Measurements from ENCODE around the gene AURKA. TPM values are rescaled to one million over a fixed set of nuclear protein-coding genes. Genes with fewer than 3 reads are reported as not detected.

The AURKA gene
- polyA plus RNA-seq, 1 of the 3 experiments (the other 2 are of a cell fraction), result 24.6 TPM

DNA sequence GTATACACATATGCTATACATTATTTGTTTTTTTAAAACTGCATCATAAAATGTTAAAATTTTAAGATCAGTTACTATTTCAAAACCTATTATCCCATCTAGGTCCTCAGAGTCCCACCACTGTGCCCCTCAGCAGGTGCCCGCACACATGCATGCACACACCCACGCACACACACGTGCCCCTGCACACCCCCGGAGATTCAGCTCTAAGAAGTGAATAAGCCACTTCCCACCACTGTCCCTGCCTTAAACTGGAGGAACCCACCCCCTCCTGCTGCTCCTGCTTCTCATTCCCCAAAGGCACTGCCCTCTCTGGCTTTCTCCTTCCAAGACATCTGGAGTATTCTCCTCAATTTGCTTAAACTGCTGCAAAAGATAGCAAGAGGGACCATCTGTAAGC is 38.7 kb downstream of the AURKA start:
- Histone ChIP-seq H3K27me3 (ENCODE audit: insufficient read depth) (no peaks in the 10 kb centered on the region), H3K4me1 (ENCODE audit: control insufficient read depth in 1 of 2, insufficient read depth in 2 of 2, low read depth in 1 of 2, low read length in 1 of 2) (no peaks in the 10 kb centered on the region), H3K36me3 (replicated peaks in 1 of 2; ENCODE audit: control insufficient read depth in 1 of 2, insufficient read depth in 2 of 2, low read length in 1 of 2) (no peaks in the 10 kb centered on the region), H3K79me2 (ENCODE audit: insufficient read depth) (no peaks in the 10 kb centered on the region), H2AFZ (ENCODE audit: low read depth) (no peak overlapping the region), H3K4me3 (ENCODE audit: low read depth in 2 of 2, low read length in 1 of 2) (no peak overlapping the region), H3K9me3 (no peaks in the 10 kb centered on the region), H3K9me2 (no peaks in the 10 kb centered on the region), H3K27ac (ENCODE audit: low read depth in 2 of 2, low read length in 1 of 2) (no peak overlapping the region), H3K4me2 (no peak overlapping the region), H3K9ac (no peak overlapping the region), H4K20me1 (ENCODE audit: insufficient read depth) (no peaks in the 10 kb centered on the region), H3F3A (replicated peaks; ENCODE audit: insufficient read depth) (no peaks in the 10 kb centered on the region)
- DNase-seq, result no peak
- POLR2A ChIA-PET, result no interaction called here
- 60% methylated on average over 4 of the region's 4 CpGs for WGBS (ENCODE audit: low lambda C conversion rate)
- CTCF ChIA-PET, result interaction anchor here (2.1 kb wide), 1 partner anchor 10 kb away, joined by 19 read pairs; no protein-coding TSS in a partner anchor
- TF ChIP-seq POLR2AphosphoS5 (IDR thresholded peaks at IDR 0.05; ENCODE audit: low read depth, low read length), result no peak
- TF ChIP-seq, protein P1, sequence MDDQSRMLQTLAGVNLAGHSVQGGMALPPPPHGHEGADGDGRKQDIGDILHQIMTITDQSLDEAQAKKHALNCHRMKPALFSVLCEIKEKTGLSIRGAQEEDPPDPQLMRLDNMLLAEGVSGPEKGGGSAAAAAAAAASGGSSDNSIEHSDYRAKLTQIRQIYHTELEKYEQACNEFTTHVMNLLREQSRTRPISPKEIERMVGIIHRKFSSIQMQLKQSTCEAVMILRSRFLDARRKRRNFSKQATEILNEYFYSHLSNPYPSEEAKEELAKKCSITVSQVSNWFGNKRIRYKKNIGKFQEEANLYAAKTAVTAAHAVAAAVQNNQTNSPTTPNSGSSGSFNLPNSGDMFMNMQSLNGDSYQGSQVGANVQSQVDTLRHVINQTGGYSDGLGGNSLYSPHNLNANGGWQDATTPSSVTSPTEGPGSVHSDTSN (IDR thresholded peaks at IDR 0.05), result no peak
- no peak for TF ChIP-seq GATA2 (CRISPR knock-in tag; IDR thresholded peaks at IDR 0.05)
- TF ChIP-seq, protein P2, sequence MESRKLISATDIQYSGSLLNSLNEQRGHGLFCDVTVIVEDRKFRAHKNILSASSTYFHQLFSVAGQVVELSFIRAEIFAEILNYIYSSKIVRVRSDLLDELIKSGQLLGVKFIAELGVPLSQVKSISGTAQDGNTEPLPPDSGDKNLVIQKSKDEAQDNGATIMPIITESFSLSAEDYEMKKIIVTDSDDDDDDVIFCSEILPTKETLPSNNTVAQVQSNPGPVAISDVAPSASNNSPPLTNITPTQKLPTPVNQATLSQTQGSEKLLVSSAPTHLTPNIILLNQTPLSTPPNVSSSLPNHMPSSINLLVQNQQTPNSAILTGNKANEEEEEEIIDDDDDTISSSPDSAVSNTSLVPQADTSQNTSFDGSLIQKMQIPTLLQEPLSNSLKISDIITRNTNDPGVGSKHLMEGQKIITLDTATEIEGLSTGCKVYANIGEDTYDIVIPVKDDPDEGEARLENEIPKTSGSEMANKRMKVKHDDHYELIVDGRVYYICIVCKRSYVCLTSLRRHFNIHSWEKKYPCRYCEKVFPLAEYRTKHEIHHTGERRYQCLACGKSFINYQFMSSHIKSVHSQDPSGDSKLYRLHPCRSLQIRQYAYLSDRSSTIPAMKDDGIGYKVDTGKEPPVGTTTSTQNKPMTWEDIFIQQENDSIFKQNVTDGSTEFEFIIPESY (IDR thresholded peaks at IDR 0.05; ENCODE audit: borderline replicate concordance, low read depth), result no peak
- no peak for TF ChIP-seq MEF2A (IDR thresholded peaks at IDR 0.05; ENCODE audit: borderline replicate concordance, low read depth)
- TF ChIP-seq NFIC (IDR thresholded peaks at IDR 0.05; ENCODE audit: borderline replicate concordance), result no peak
- no peak for TF ChIP-seq CHD2 (IDR thresholded peaks at IDR 0.05; ENCODE audit: low read length, partially characterized antibody)
- TF ChIP-seq RAD21 (IDR thresholded peaks at IDR 0.05; ENCODE audit: low read length), result no peak
- no peak for TF ChIP-seq FOXJ3 (CRISPR knock-in tag; IDR thresholded peaks at IDR 0.05)
- TF ChIP-seq, protein P3, sequence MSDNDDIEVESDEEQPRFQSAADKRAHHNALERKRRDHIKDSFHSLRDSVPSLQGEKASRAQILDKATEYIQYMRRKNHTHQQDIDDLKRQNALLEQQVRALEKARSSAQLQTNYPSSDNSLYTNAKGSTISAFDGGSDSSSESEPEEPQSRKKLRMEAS (IDR thresholded peaks at IDR 0.05; ENCODE audit: low read depth), result no peak
- TF ChIP-seq EZH2phosphoT487 (IDR thresholded peaks at IDR 0.05; ENCODE audit: borderline replicate concordance, low read depth), result no peak
- no peak for TF ChIP-seq TEAD4 (IDR thresholded peaks at IDR 0.05; ENCODE audit: borderline replicate concordance, insufficient read depth)
- no peak for TF ChIP-seq RFX5 (IDR thresholded peaks at IDR 0.05; ENCODE audit: low read length)
- TF ChIP-seq FOSL2 (IDR thresholded peaks at IDR 0.05; ENCODE audit: borderline replicate concordance, low read depth), result no peak
- TF ChIP-seq, protein P4, sequence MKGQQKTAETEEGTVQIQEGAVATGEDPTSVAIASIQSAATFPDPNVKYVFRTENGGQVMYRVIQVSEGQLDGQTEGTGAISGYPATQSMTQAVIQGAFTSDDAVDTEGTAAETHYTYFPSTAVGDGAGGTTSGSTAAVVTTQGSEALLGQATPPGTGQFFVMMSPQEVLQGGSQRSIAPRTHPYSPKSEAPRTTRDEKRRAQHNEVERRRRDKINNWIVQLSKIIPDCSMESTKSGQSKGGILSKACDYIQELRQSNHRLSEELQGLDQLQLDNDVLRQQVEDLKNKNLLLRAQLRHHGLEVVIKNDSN (IDR thresholded peaks at IDR 0.05; ENCODE audit: borderline replicate concordance, low read depth), result no peak
- TF ChIP-seq MXI1 (IDR thresholded peaks at IDR 0.05; ENCODE audit: low read depth, low read length), result no peak
- TF ChIP-seq, protein P5, sequence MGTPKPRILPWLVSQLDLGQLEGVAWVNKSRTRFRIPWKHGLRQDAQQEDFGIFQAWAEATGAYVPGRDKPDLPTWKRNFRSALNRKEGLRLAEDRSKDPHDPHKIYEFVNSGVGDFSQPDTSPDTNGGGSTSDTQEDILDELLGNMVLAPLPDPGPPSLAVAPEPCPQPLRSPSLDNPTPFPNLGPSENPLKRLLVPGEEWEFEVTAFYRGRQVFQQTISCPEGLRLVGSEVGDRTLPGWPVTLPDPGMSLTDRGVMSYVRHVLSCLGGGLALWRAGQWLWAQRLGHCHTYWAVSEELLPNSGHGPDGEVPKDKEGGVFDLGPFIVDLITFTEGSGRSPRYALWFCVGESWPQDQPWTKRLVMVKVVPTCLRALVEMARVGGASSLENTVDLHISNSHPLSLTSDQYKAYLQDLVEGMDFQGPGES (IDR thresholded peaks at IDR 0.05; ENCODE audit: low read depth, low read length), result no peak
- no peak for TF ChIP-seq SIN3A (IDR thresholded peaks at IDR 0.05; ENCODE audit: borderline replicate concordance, low read depth, low read length)
- no peak for TF ChIP-seq TAF1 (IDR thresholded peaks at IDR 0.05; ENCODE audit: borderline replicate concordance, low read depth, low read length)
- TF ChIP-seq SMC3 (IDR thresholded peaks at IDR 0.05; ENCODE audit: low read depth, low read length), result no peak

All from SK-N-SH (cell line).